Endothelial cell of umbilical vein (primary cell): ENCODE results near the gene LCN6. TPM values are rescaled to one million over a fixed set of nuclear protein-coding genes. Genes with fewer than 3 reads are reported as not detected.

Experiments used
- BruUV-seq: library from RNA; stranded (reverse); fragments of 400-500 nt; replicated peaks from 2 replicates; lab custom pipeline; 2021; lab: Mats Ljungman, UMichigan
- CTCF ChIA-PET: fragments of 300-600, 350-600 bp; sonication (Branson Sonifier 250); formaldehyde crosslinking; loops from one replicate; lab custom pipeline; 2021; ENCODE audit warnings: antibody characterized with exemption, inconsistent platforms; lab: Charles Lee
- POLR2A ChIA-PET: fragments of 300-600, 350-600 bp; sonication (Branson Sonifier 250); formaldehyde crosslinking; loops from one replicate; lab custom pipeline; 2021; ENCODE audit warnings: antibody characterized with exemption, inconsistent platforms; lab: Charles Lee
- DNase-seq: peaks from one replicate; pipeline ENCODE4 v3.0.0-alpha.2; 2011; ENCODE audit warnings: low read depth, low spot score
- FAIRE-seq: peaks from 2 replicates; lab custom pipeline; 2011; peaks lifted over from hg19 to GRCh38; lab: Jason Lieb, UNC
- H2AFZ ChIP-seq: 2 replicates; pipeline ENCODE4 v1.6.0; 2012; ENCODE audit warnings: low read depth, low read length, control low read depth, inconsistent platforms
- H3K27ac ChIP-seq: 2 replicates; pipeline ENCODE4 v1.5.1; 2011; ENCODE audit warnings: low read depth, mild to moderate bottlenecking, control low read depth, low read length, moderate library complexity; ENCODE audit not compliant: insufficient read depth
- H3K27me3 ChIP-seq, 2 experiments: 2 replicates each; pipeline versions ENCODE4 v1.6.0 to v1.6.1; 2011; ENCODE audit warnings: low read length in 2 of 2, mixed read lengths in 1 of 2; ENCODE audit not compliant: control insufficient read depth in 2 of 2, insufficient read depth in 2 of 2
- H3K36me3 ChIP-seq, 2 experiments: 2 replicates in 1 of 2; 3 replicates in 1 of 2; pipeline ENCODE4 v1.5.1; 2011; ENCODE audit warnings: low read length in 2 of 2, mild to moderate bottlenecking in 1 of 2, moderate library complexity in 1 of 2; ENCODE audit not compliant: control insufficient read depth in 2 of 2, insufficient read depth in 2 of 2; ENCODE audit errors: extremely low read depth in 1 of 2
- H3K4me1 ChIP-seq: 3 replicates; pipeline ENCODE4 v1.5.1; 2011; ENCODE audit warnings: mild to moderate bottlenecking, low read length; ENCODE audit not compliant: control insufficient read depth, insufficient read depth; ENCODE audit errors: extremely low read depth
- H3K4me2 ChIP-seq: 2 replicates; pipeline ENCODE4 v1.6.1; 2011; ENCODE audit warnings: low read length, control low read depth, mixed read lengths; ENCODE audit not compliant: insufficient read depth
- H3K4me3 ChIP-seq, 3 experiments: fragments of 200-600 bp in 1 of 3; sonication (generic), shearing (Covaris generic) in 1 of 3; replicated peaks in 1 of 3; 2 replicates each; pipeline ENCODE4 v1.5.1; 2011 to 2016; ENCODE audit warnings: control low read depth in 3 of 3, low read length in 3 of 3, mild to moderate bottlenecking in 2 of 3, inconsistent platforms in 1 of 3, low read depth in 1 of 3, moderate library complexity in 1 of 3; ENCODE audit not compliant: insufficient read depth in 1 of 3
- H3K79me2 ChIP-seq: 2 replicates; pipeline ENCODE4 v1.6.0; 2012; ENCODE audit warnings: low read length, inconsistent platforms; ENCODE audit not compliant: control insufficient read depth, insufficient read depth
- H3K9ac ChIP-seq: replicated peaks from 2 replicates; pipeline ENCODE3; 2011; ENCODE audit warnings: low read length, control low read depth; ENCODE audit not compliant: insufficient read depth; ENCODE audit errors: extremely low read depth
- H3K9me1 ChIP-seq: replicated peaks from 3 replicates; pipeline ENCODE4 v1.6.0; 2011; ENCODE audit warnings: mild to moderate bottlenecking, low read length; ENCODE audit not compliant: control insufficient read depth, insufficient read depth; ENCODE audit errors: extremely low read depth
- H3K9me3 ChIP-seq: replicated peaks from 2 replicates; pipeline ENCODE4 v1.5.1; 2012; ENCODE audit warnings: low read length, inconsistent platforms; ENCODE audit not compliant: control insufficient read depth, insufficient read depth
- H4K20me1 ChIP-seq: replicated peaks from 2 replicates; pipeline ENCODE3; 2011; ENCODE audit warnings: mild to moderate bottlenecking, low read length; ENCODE audit not compliant: control insufficient read depth, insufficient read depth; ENCODE audit errors: extremely low read depth
- EZH2 ChIP-seq: IDR thresholded peaks from 2 replicates; pipeline ENCODE4 v1.6.1; 2012; ENCODE audit warnings: borderline replicate concordance, low read depth, mild to moderate bottlenecking, moderate library complexity, low read length, inconsistent platforms; ENCODE audit not compliant: severe bottlenecking
- FOS ChIP-seq: IDR thresholded peaks from 2 replicates; pipeline ENCODE4 v1.6.1; 2011; ENCODE audit warnings: mild to moderate bottlenecking, low read length, moderate library complexity, borderline replicate concordance; ENCODE audit not compliant: insufficient read depth
- GATA2 ChIP-seq: IDR thresholded peaks from 2 replicates; pipeline ENCODE4 v1.7.0; 2011; ENCODE audit warnings: low read depth, mild to moderate bottlenecking, moderate library complexity, mixed read lengths, low read length; ENCODE audit not compliant: insufficient read length, insufficient read depth
- JUN ChIP-seq: IDR thresholded peaks from 2 replicates; pipeline ENCODE4 v1.6.1; 2011; ENCODE audit warnings: borderline replicate concordance, low read depth; ENCODE audit not compliant: insufficient read length, insufficient read depth
- MYC ChIP-seq: IDR thresholded peaks from one replicate; pipeline ENCODE4 v1.6.1; 2011; ENCODE audit warnings: mild to moderate bottlenecking, low read depth, low read length
- POLR2A ChIP-seq: IDR thresholded peaks from 2 replicates; pipeline ENCODE4 v1.6.1; 2012; ENCODE audit warnings: low read depth, mild to moderate bottlenecking, control low read depth, low read length
- POLR2AphosphoS5 ChIP-seq: IDR thresholded peaks from 2 replicates; pipeline ENCODE4 v1.6.1; 2012; ENCODE audit warnings: low read depth, mild to moderate bottlenecking, control low read depth, low read length, moderate library complexity; ENCODE audit not compliant: insufficient read depth
- dilution Hi-C: fragments of 300-500 bp; cut with MboI; formaldehyde crosslinking; loops from one replicate; pipeline ENCODE4 v1.15.0; 2019; ENCODE audit warnings: low sequenced_read_pairs; ENCODE audit not compliant: extremely low pct_ligation_motif_present
- intact Hi-C: fragments of 100-400 bp; cut with micrococcal nuclease; formaldehyde crosslinking; loops from one replicate; pipeline ENCODE4 v1.10.0; 2022
- polyA plus RNA-seq, 4 experiments: library from polyadenylated mRNA; depleted of rRNA in 3 of 4; stranded (reverse) in 3 of 4; unstranded in 1 of 4; fragments of >200 nt; gene quantifications; 2 replicates each; pipeline versions ENCODE4 v1.2.1 to v1.2.3, GENCODE V29; 2011 to 2012; ENCODE audit warnings: missing spikeins in 1 of 4
- total RNA-seq: library from RNA; stranded (reverse); gene quantifications from 2 replicates; pipeline ENCODE4 v1.2.3, GENCODE V29; 2021
- TF ChIP-seq, protein P1 (sequence below), 2 donors: IDR thresholded peaks; 1 replicate in 1 of 2; 2 replicates in 1 of 2; pipeline ENCODE4 v1.5.1; 2011; ENCODE audit warnings: low read length in 2 of 2, mild to moderate bottlenecking in 2 of 2, moderate library complexity in 2 of 2, control low read depth in 1 of 2, inconsistent platforms in 1 of 2, low read depth in 1 of 2; ENCODE audit not compliant: insufficient read depth in 1 of 2; ENCODE audit errors: extremely low read depth in 1 of 2
- TF ChIP-seq, protein P2 (sequence below): IDR thresholded peaks from 2 replicates; pipeline ENCODE4 v1.6.1; 2011; ENCODE audit not compliant: insufficient read depth, insufficient read length

LCN6 gene
- total and polyA plus RNA-seq, 2 donors (not counting 3 experiments of a cell fraction or from before 2014, with no cell fraction given), result 0.17 TPM; not detected in 1

DNA sequence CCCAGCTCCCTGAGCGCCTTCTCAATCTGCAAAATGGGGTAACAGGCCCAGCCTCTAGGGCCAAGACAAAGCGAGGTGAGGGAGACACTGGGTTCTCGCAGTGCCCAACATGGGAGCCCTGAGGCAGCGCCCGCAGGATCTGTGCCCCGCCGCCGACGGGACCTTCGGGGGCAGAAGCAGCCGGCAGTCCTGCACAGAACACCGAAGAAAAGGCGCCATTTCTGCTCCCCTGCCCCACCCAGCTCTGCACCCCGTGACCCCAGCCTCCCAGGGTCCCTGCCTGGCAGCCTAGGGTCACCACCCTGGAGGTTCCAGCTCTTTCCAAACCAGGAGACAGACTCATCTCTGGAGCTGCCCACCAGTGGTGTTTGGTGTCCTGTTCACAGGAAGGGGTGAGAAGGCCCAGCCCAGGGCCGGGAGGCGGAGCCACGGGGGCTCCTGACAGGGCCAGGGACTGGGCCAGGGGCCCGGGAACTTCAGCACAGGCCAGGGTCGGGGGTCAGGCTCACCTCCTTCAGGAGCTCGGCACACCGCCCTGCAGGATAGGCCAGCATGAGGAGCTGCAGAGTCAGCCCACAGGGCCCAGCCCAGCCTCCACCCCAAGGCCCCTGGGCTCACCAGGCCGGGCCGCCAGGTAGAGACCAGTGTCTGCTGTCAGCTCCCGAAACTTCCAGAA is 6.4 kb upstream of the LCN6 start:
- no peak for FAIRE-seq
- POLR2A ChIA-PET, result no interaction called here
- BruUV-seq, result no TSS peak

More for the DNA sequence above, 6.4 kb upstream of the LCN6 start:
- Histone ChIP-seq H3K4me3 (no peak overlapping the region), H3K9me1 (no peaks in the 10 kb centered on the region), H3K36me3 (no peaks in the 10 kb centered on the region), H3K9ac (no peak overlapping the region), H3K4me2 (no peak overlapping the region), H3K27ac (no peak overlapping the region), H3K9me3 (no peaks in the 10 kb centered on the region), H3K4me1 (no peaks in the 10 kb centered on the region), H3K27me3 (peaks cover 3 to 5% of the 10 kb centered on the region in 2 experiments), H3K79me2 (no peaks in the 10 kb centered on the region), H4K20me1 (no peaks in the 10 kb centered on the region), H2AFZ (no peak overlapping the region)
- intact Hi-C loops, result no loop called here
- no peak for DNase-seq
- CTCF ChIA-PET, result interaction anchor here (0.6 to 1.5 kb wide), 4 partner anchors 9 to 27 kb away, joined by 3 to 5 read pairs (median 4); partner anchors contain the start of gene LCN10
- dilution Hi-C loops, result no loop called here
- TF ChIP-seq, protein P1, sequence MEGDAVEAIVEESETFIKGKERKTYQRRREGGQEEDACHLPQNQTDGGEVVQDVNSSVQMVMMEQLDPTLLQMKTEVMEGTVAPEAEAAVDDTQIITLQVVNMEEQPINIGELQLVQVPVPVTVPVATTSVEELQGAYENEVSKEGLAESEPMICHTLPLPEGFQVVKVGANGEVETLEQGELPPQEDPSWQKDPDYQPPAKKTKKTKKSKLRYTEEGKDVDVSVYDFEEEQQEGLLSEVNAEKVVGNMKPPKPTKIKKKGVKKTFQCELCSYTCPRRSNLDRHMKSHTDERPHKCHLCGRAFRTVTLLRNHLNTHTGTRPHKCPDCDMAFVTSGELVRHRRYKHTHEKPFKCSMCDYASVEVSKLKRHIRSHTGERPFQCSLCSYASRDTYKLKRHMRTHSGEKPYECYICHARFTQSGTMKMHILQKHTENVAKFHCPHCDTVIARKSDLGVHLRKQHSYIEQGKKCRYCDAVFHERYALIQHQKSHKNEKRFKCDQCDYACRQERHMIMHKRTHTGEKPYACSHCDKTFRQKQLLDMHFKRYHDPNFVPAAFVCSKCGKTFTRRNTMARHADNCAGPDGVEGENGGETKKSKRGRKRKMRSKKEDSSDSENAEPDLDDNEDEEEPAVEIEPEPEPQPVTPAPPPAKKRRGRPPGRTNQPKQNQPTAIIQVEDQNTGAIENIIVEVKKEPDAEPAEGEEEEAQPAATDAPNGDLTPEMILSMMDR (IDR thresholded peaks at IDR 0.05; ENCODE audit: extremely low read depth in 1 of 2, insufficient read depth in 1 of 2, low read depth in 1 of 2, low read length in 2 of 2), result no peak
- no peak for TF ChIP-seq FOS
- no peak for TF ChIP-seq GATA2
- TF ChIP-seq JUN, result no peak
- no peak for TF ChIP-seq POLR2AphosphoS5
- TF ChIP-seq EZH2, result no peak
- TF ChIP-seq, protein P2, sequence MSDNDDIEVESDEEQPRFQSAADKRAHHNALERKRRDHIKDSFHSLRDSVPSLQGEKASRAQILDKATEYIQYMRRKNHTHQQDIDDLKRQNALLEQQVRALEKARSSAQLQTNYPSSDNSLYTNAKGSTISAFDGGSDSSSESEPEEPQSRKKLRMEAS, result no peak
- no peak for TF ChIP-seq MYC
- TF ChIP-seq POLR2A, result no peak
